ENCODE data around the gene MED15. TPM values are rescaled to one million over a fixed set of nuclear protein-coding genes. Genes with fewer than 3 reads are reported as not detected.

MED15 gene
- total RNA-seq, 1 experiment from 2014 or later, result 87.9 TPM

DNA sequence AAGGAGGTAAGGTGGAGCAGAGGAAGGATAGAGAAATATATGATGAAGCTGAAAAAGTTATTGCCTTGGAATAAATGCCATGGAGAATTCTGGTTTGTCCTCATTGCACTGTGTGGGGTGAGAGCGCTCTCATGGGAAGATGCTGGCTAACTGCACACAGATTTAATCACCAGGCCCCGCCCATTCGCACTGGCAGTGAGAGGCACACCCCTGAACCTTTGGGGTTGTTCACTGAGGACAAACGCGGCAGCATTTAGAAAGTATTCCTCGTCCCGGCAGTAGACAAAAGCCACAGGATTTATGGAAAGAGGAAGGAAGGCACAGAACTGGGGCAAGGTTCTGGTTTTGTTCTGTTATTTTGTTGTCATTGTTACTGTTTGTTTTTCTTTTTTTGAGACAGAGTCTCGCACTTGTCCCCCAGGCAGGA, 70.2 kb downstream of the MED15 start:
- POLR2A ChIA-PET (ENCODE audit: unreplicated experiment), result no interaction called here
- H3K9me2 ChIP-seq (ENCODE audit: insufficient read depth), result no peaks in the 10 kb centered on the region
- intact Hi-C loops (cut with micrococcal nuclease; ENCODE audit: unreplicated experiment), result no loop called here
- no peaks in the 10 kb centered on the region for H3K4me1 ChIP-seq (replicated peaks; ENCODE audit: insufficient read depth)
- H2AFZ ChIP-seq, result no peak overlapping the region
- H3K27me3 ChIP-seq (ENCODE audit: insufficient read depth, low read depth), result no peaks in the 10 kb centered on the region
- TF ChIP-seq EZH2 (IDR thresholded peaks at IDR 0.05; ENCODE audit: low read depth) (no peak), CTCF (conservative IDR thresholded peaks at IDR 0.05) (no peak)
- no peaks in the 10 kb centered on the region for H3K79me2 ChIP-seq (ENCODE audit: low read depth)
- no peak overlapping the region for H3K4me2 ChIP-seq
- H3K9me3 ChIP-seq (ENCODE audit: insufficient read depth, low read depth), result no peaks in the 10 kb centered on the region
- no peak for DNase-seq
- no peak overlapping the region for H3K27ac ChIP-seq
- no TSS peak for BruUV-seq (replicated peaks)
- no peaks in the 10 kb centered on the region; the same call in 1 of the 2 replicates for H3K36me3 ChIP-seq (ENCODE audit: low read depth)
- no peak overlapping the region for H3K4me3 ChIP-seq
- no peaks in the 10 kb centered on the region for H4K20me1 ChIP-seq (ENCODE audit: insufficient read depth)
- CTCF ChIA-PET, result no interaction called here
- no peaks in the 10 kb centered on the region for H3F3A ChIP-seq (ENCODE audit: insufficient read depth, low read depth)

GRCh38 chr22:20578192-20578591, 70.8 kb downstream of the MED15 start:
- H2AFZ ChIP-seq, result no peak overlapping the region
- H3K79me2 ChIP-seq (ENCODE audit: low read depth), result no peaks in the 10 kb centered on the region
- CTCF ChIA-PET, result no interaction called here

GRCh38 chr22:20578707-20579106, 71.3 kb downstream of the MED15 start:
- Histone ChIP-seq H3K9me2 (ENCODE audit: insufficient read depth) (no peaks in the 10 kb centered on the region), H3K36me3 (ENCODE audit: low read depth) (no peaks in the 10 kb centered on the region), H4K20me1 (ENCODE audit: insufficient read depth) (no peaks in the 10 kb centered on the region), H3K9me3 (ENCODE audit: insufficient read depth, low read depth) (no peaks in the 10 kb centered on the region), H3K27ac (no peak overlapping the region), H3F3A (ENCODE audit: insufficient read depth, low read depth) (no peaks in the 10 kb centered on the region), H3K79me2 (ENCODE audit: low read depth) (no peaks in the 10 kb centered on the region), H3K4me1 (replicated peaks; ENCODE audit: insufficient read depth) (no peaks in the 10 kb centered on the region), H3K4me2 (no peak overlapping the region), H2AFZ (no peak overlapping the region), H3K4me3 (no peak overlapping the region), H3K27me3 (ENCODE audit: insufficient read depth, low read depth) (no peaks in the 10 kb centered on the region)
- ChIA-PET CTCF (no interaction called here), POLR2A (ENCODE audit: unreplicated experiment) (interaction anchor here (0.7 kb wide), 1 partner anchor 149 kb away, joined by 6 read pairs; no protein-coding TSS in a partner anchor)
- no TSS peak for BruUV-seq (replicated peaks)
- intact Hi-C loops (cut with micrococcal nuclease; ENCODE audit: unreplicated experiment), result no loop called here
- TF ChIP-seq CTCF (conservative IDR thresholded peaks at IDR 0.05), result no peak
- no peak for TF ChIP-seq EZH2 (IDR thresholded peaks at IDR 0.05; ENCODE audit: low read depth)
- DNase-seq, result no peak

More at GRCh38 chr22:20578192-20578591, 70.8 kb downstream of the MED15 start:
- Histone ChIP-seq H3K4me2 (no peak overlapping the region), H3K27me3 (ENCODE audit: insufficient read depth, low read depth) (no peaks in the 10 kb centered on the region), H3K4me3 (no peak overlapping the region), H3K4me1 (replicated peaks; ENCODE audit: insufficient read depth) (no peaks in the 10 kb centered on the region), H3K27ac (no peak overlapping the region), H4K20me1 (ENCODE audit: insufficient read depth) (no peaks in the 10 kb centered on the region), H3K9me3 (ENCODE audit: insufficient read depth, low read depth) (no peaks in the 10 kb centered on the region), H3K9me2 (ENCODE audit: insufficient read depth) (no peaks in the 10 kb centered on the region), H3F3A (ENCODE audit: insufficient read depth, low read depth) (no peaks in the 10 kb centered on the region), H3K36me3 (ENCODE audit: low read depth) (no peaks in the 10 kb centered on the region)
- intact Hi-C loops (cut with micrococcal nuclease; ENCODE audit: unreplicated experiment), result no loop called here
- POLR2A ChIA-PET (ENCODE audit: unreplicated experiment), result interaction anchor here (0.7 kb wide), 1 partner anchor 148 kb away, joined by 6 read pairs; no protein-coding TSS in a partner anchor
- no TSS peak for BruUV-seq (replicated peaks)
- DNase-seq, result no peak
- TF ChIP-seq CTCF (conservative IDR thresholded peaks at IDR 0.05) (no peak), EZH2 (IDR thresholded peaks at IDR 0.05; ENCODE audit: low read depth) (no peak)

All from PC-9 (cell line).